ENCODE results near the gene SLC25A28. TPM values are rescaled to one million over a fixed set of nuclear protein-coding genes. Genes with fewer than 3 reads are reported as not detected.
"Not testable (repeated sequence)": the region's sequence is repeated elsewhere in the genome, so short reads cannot be mapped to it uniquely, and the experiment has no call there.

Gene SLC25A28
- polyA plus RNA-seq, 1 donor from 2014 or later: 79.9 TPM

DNA sequence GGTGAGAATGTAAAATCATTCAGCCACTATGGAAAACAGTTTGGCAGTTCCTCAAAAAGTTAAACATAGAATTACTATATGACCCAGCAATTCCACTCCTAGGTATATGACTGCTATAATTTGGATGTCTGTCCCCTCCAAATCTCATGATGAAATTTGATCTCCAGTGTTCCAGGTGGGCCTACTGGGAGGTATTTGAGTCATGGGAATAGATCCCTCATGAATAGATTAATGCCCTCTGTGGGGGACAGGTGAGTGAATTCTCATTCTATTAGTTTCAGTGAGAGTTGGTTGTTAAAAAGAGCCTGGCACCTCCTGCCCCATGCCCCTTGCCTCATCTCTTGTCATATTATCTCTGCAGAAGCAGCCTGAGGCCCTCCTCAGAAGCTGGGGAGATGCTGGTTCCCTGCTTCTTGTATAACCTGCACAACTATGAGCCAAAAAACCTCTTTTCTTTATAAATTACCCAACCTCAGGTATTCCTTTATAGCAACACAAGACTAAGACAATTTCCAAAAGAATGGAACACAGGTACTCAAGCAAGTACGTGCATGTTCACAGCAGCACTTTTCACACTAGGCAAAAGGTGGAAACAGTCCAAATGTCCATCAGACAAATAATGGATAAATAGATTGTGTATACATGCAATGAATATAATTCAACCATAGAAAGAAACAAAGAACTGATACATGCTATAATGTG, 8.8 kb upstream of the SLC25A28 start:
- H3K9me3 ChIP-seq (ENCODE audit: low read length): no peaks in the 10 kb centered on the region
- no peak overlapping the region for H3K9ac ChIP-seq (ENCODE audit: low read length)
- no peak for TF ChIP-seq RAD21 (conservative IDR thresholded peaks at IDR 0.05)
- TF ChIP-seq, protein P1, sequence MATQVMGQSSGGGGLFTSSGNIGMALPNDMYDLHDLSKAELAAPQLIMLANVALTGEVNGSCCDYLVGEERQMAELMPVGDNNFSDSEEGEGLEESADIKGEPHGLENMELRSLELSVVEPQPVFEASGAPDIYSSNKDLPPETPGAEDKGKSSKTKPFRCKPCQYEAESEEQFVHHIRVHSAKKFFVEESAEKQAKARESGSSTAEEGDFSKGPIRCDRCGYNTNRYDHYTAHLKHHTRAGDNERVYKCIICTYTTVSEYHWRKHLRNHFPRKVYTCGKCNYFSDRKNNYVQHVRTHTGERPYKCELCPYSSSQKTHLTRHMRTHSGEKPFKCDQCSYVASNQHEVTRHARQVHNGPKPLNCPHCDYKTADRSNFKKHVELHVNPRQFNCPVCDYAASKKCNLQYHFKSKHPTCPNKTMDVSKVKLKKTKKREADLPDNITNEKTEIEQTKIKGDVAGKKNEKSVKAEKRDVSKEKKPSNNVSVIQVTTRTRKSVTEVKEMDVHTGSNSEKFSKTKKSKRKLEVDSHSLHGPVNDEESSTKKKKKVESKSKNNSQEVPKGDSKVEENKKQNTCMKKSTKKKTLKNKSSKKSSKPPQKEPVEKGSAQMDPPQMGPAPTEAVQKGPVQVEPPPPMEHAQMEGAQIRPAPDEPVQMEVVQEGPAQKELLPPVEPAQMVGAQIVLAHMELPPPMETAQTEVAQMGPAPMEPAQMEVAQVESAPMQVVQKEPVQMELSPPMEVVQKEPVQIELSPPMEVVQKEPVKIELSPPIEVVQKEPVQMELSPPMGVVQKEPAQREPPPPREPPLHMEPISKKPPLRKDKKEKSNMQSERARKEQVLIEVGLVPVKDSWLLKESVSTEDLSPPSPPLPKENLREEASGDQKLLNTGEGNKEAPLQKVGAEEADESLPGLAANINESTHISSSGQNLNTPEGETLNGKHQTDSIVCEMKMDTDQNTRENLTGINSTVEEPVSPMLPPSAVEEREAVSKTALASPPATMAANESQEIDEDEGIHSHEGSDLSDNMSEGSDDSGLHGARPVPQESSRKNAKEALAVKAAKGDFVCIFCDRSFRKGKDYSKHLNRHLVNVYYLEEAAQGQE (IDR thresholded peaks at IDR 0.05; ENCODE audit: borderline replicate concordance): no peak
- TF ChIP-seq TAF1 (IDR thresholded peaks at IDR 0.05; ENCODE audit: low read depth): no peak
- TF ChIP-seq EZH2 (IDR thresholded peaks at IDR 0.05; ENCODE audit: borderline replicate concordance, insufficient read depth, low read length, poor library complexity, severe bottlenecking): no peak
- no peak for TF ChIP-seq POLR2AphosphoS5 (IDR thresholded peaks at IDR 0.05)
- no peak for TF ChIP-seq EP300 (conservative IDR thresholded peaks at IDR 0.05; ENCODE audit: poor library complexity, severe bottlenecking)
- no peak for TF ChIP-seq SMC3 (conservative IDR thresholded peaks at IDR 0.05; ENCODE audit: poor library complexity)
- no peak for TF ChIP-seq MXI1 (conservative IDR thresholded peaks at IDR 0.05; ENCODE audit: poor library complexity, severe bottlenecking)
- TF ChIP-seq, protein P2, sequence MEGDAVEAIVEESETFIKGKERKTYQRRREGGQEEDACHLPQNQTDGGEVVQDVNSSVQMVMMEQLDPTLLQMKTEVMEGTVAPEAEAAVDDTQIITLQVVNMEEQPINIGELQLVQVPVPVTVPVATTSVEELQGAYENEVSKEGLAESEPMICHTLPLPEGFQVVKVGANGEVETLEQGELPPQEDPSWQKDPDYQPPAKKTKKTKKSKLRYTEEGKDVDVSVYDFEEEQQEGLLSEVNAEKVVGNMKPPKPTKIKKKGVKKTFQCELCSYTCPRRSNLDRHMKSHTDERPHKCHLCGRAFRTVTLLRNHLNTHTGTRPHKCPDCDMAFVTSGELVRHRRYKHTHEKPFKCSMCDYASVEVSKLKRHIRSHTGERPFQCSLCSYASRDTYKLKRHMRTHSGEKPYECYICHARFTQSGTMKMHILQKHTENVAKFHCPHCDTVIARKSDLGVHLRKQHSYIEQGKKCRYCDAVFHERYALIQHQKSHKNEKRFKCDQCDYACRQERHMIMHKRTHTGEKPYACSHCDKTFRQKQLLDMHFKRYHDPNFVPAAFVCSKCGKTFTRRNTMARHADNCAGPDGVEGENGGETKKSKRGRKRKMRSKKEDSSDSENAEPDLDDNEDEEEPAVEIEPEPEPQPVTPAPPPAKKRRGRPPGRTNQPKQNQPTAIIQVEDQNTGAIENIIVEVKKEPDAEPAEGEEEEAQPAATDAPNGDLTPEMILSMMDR (IDR thresholded peaks at IDR 0.05; ENCODE audit: poor library complexity, severe bottlenecking): no peak
- no peaks in the 10 kb centered on the region for H3K27me3 ChIP-seq (ENCODE audit: insufficient read depth, low read depth, low read length)
- no peaks in the 10 kb centered on the region for H3K36me3 ChIP-seq (ENCODE audit: insufficient read depth, low read length)
- no peaks in the 10 kb centered on the region for H4K20me1 ChIP-seq (ENCODE audit: insufficient read depth)
- no peaks in the 10 kb centered on the region for H3F3A ChIP-seq (ENCODE audit: insufficient read depth, low read length, poor library complexity, severe bottlenecking)
- no peak overlapping the region for H2AFZ ChIP-seq (ENCODE audit: low read depth, low read length)
- H3K79me2 ChIP-seq (replicated peaks; ENCODE audit: insufficient read depth, low read length): no peaks in the 10 kb centered on the region
- no peak overlapping the region for H3K27ac ChIP-seq (ENCODE audit: low read length)
- H3K4me3 ChIP-seq (ENCODE audit: low read length): no peak overlapping the region
- no peaks in the 10 kb centered on the region for H3K9me2 ChIP-seq (ENCODE audit: insufficient read depth, low read length)
- H3K4me2 ChIP-seq (ENCODE audit: low read length): no peak overlapping the region

DNA sequence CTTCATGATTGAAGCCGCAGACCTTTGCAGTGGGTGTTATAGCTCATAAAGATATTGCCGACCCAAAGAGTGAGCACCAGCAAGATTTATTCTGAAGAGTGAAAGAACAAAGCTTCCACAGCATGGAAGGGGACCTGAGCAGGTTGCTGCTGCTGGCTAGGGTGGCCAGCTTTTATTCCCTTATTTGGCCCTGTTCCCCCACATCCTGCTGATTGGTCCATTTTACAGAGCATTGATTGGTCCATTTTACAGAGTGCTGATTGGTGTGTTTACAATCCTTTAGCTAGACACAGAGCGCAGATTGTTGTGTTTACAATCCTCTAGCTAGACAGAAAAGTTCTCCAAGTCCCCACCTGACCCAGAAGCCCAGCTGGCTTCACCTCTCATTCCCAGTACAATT, 4.9 kb upstream of the SLC25A28 start:
- H3K4me2 ChIP-seq (ENCODE audit: low read length); H3K9me3 ChIP-seq (ENCODE audit: low read length); H3K4me3 ChIP-seq (ENCODE audit: low read length); H2AFZ ChIP-seq (ENCODE audit: low read depth, low read length); H3K27me3 ChIP-seq (ENCODE audit: insufficient read depth, low read depth, low read length); H3K9me2 ChIP-seq (ENCODE audit: insufficient read depth, low read length); H3F3A ChIP-seq (ENCODE audit: insufficient read depth, low read length, poor library complexity, severe bottlenecking); H3K27ac ChIP-seq (ENCODE audit: low read length); H4K20me1 ChIP-seq (ENCODE audit: insufficient read depth); H3K9ac ChIP-seq (ENCODE audit: low read length); H3K79me2 ChIP-seq (replicated peaks; ENCODE audit: insufficient read depth, low read length); H3K36me3 ChIP-seq (ENCODE audit: insufficient read depth, low read length): not testable (repeated sequence)

Data from neural cell (in vitro differentiated cells).